Natural killer cell treated with Interleukin-12 subunit alpha and Interleukin-12 subunit beta and Interleukin-15 and Interleukin-18, amount 100 ng/mL, for 72 hours (primary cell): ENCODE data around the gene EID2. TPM values are rescaled to one million over a fixed set of nuclear protein-coding genes. Genes with fewer than 3 reads are reported as not detected.

Experiments used
- ATAC-seq, 2 donors: fragments of 150-1000 bp; cut with Tn5 transposase in 1 of 2; sonication (Bioruptor Pico), chemical (Tn5 transposase) in 1 of 2; 2 replicates each; pipeline ENCODE4 v1.10.0; 2021
- DNase-seq: peaks from one replicate; pipeline ENCODE4 v3.0.0; 2022; ENCODE audit warnings: low spot score
- H3K27ac Mint-ChIP-seq, 2 donors: 1 replicate in 1 of 2; 2 replicates in 1 of 2; pipeline ENCODE4 v1.8.0; 2022; ENCODE audit warnings: mixed read lengths in 2 of 2, mild to moderate bottlenecking in 1 of 2, moderate library complexity in 1 of 2
- H3K27me3 Mint-ChIP-seq, 2 donors: 1 replicate in 1 of 2; 2 replicates in 1 of 2; pipeline ENCODE4 v1.8.0; 2022; ENCODE audit warnings: mixed read lengths in 2 of 2
- H3K36me3 Mint-ChIP-seq: one replicate; pipeline ENCODE4 v1.8.0; 2022; ENCODE audit warnings: mixed read lengths
- H3K4me1 Mint-ChIP-seq, 2 donors: 1 replicate in 1 of 2; 2 replicates in 1 of 2; pipeline ENCODE4 v1.8.0; 2022; ENCODE audit warnings: low read depth in 2 of 2, mixed read lengths in 2 of 2, mild to moderate bottlenecking in 1 of 2
- H3K4me3 Mint-ChIP-seq: one replicate; pipeline ENCODE4 v1.8.0; 2022; ENCODE audit warnings: mixed read lengths
- H3K9me3 Mint-ChIP-seq: 2 replicates; pipeline ENCODE4 v1.8.0; 2022; ENCODE audit warnings: mixed read lengths
- total RNA-seq, 2 donors: library from RNA; stranded (reverse); gene quantifications; one replicate each; pipeline ENCODE4 v1.2.3, GENCODE V29; 2022

Gene EID2
- total RNA-seq, 2 donors from 2014 or later: 10.4 to 11.4 TPM

DNA sequence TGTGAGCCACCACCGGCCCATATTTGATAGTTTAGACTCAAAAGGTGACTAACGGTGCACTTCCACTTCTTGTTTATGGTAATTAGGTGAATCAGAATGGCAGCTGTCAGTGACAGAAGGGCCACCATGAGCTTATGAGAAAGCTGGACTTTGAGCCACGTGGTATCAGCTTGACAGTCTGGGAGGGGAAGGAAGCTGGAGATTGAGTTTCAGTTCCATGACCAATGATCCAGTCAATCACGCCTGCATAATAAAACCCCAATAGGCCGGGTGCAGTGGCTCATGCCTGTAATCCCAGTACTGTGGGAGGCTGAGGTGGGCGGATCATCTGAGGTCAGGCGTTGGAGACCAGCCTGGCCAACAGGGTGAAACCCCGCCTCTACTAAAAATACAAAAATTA is 15.5 kb downstream of the EID2 start:
- Mint-ChIP-seq H3K4me1 (peaks cover 0 to 5% of the 10 kb centered on the region in 2 donors), H3K9me3 (no peaks in the 10 kb centered on the region), H3K4me3 (no peak overlapping the region), H3K36me3 (no peaks in the 10 kb centered on the region), H3K27me3 (no peaks in the 10 kb centered on the region), H3K27ac (no peak overlapping the region)
- DNase-seq (no peak), ATAC-seq (no peak)

DNA sequence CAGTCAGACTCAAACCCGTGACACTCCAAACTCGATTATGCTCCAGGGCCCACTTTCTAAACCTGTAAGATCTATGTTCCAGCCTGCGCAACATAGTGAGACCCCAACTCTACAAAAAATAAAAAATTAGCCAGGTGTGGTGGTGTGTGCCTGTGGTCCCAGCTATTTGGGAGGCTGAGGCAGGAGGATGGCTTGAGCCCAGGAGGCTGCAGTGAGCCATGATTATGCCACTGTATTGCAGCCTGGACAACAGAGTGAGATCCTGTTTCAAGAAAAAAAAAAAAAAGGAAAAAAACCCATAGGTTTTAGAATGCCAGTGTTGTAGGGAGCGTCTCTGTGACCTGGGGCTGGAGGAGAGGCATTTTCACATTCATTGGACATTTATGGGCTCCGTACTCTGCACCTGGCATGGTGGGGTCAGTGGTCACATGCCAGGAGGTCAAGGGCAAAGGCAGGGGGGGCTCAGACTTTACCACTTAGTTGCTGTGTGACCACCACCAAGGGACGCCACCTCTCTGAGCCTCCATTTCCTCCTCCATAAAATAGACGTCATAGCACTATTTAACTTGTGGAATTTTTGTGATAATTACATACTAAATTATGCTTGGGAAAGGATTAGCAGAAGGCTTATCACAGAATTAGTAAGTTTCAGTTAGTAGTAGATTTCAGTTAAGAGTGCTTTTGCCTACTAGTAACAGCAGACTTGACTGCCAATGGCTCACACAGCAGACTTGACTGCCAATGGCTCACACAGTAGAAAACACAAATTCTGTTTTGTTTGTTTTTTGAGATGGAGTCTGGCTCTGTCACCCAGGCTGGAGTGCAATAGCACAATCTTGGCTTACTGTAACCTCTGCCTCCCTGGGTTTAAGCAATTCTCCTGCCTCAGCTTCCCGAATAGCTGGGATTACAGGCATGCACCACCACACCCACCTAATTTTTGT is 19.1 kb downstream of the EID2 start:
- Mint-ChIP-seq H3K4me3 (no peak overlapping the region), H3K27ac (no peak overlapping the region), H3K27me3 (peaks cover 16 to 20% of the 10 kb centered on the region in 2 donors), H3K4me1 (peaks cover 5 to 7% of the 10 kb centered on the region in 2 donors), H3K36me3 (peaks cover 12% of the 10 kb centered on the region), H3K9me3 (no peaks in the 10 kb centered on the region)
- no peak for DNase-seq
- no peak for ATAC-seq

DNA sequence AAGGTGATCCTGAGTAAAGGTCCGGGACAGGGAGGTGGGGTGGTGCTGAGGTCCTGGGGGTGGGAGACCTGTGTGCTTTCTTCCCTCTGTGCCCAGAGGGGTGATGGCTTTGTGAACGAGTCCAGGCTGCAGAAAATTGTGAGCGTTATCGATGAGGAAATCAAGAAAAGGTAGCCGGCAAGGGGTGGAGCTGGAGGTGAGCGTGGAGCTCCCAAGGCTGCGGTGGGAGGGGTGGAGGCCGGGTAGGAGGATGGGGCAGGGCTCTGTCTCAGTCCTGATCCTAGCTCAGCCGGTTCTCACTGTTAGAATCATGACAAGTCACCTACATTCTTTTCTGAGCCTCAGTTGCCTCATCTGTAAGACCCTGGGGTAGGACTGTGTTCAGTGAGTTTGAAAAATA is 21.0 kb downstream of the EID2 start:
- H3K27ac Mint-ChIP-seq: no peak overlapping the region
- DNase-seq: no peak
- H3K9me3 Mint-ChIP-seq: no peaks in the 10 kb centered on the region
- H3K4me3 Mint-ChIP-seq: no peak overlapping the region
- peaks cover 7 to 9% of the 10 kb centered on the region in 2 donors for H3K4me1 Mint-ChIP-seq
- no peak for ATAC-seq
- peaks cover 20% of the 10 kb centered on the region in 2 donors for H3K27me3 Mint-ChIP-seq
- peaks cover 12% of the 10 kb centered on the region for H3K36me3 Mint-ChIP-seq

DNA sequence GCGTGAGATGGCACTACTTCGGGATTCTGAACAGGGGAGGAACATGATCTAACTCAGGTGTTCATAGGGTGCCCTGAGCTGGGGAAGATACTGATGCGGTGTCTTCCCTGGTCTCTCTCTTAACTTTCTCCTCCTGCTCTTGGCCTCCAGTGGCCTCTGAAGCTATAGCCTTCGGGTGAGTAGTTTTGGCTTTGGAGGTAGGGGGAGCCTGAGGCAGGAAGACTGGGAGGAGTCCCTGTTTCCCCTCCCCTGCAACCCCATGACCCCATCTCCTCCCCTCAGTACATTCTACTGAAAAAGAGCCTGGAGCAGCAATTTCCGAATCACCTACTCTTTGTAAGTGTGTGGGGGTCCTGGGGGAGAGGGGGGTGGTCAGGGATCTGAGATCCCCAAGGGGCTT is 21.5 kb downstream of the EID2 start:
- ATAC-seq (no peak), DNase-seq (no peak)
- peaks cover 7 to 9% of the 10 kb centered on the region in 2 donors for H3K4me1 Mint-ChIP-seq
- H3K4me3 Mint-ChIP-seq: no peak overlapping the region
- peaks cover 12% of the 10 kb centered on the region for H3K36me3 Mint-ChIP-seq
- H3K9me3 Mint-ChIP-seq: no peaks in the 10 kb centered on the region
- peaks cover 20% of the 10 kb centered on the region in 2 donors for H3K27me3 Mint-ChIP-seq
- H3K27ac Mint-ChIP-seq: no peak overlapping the region

DNA sequence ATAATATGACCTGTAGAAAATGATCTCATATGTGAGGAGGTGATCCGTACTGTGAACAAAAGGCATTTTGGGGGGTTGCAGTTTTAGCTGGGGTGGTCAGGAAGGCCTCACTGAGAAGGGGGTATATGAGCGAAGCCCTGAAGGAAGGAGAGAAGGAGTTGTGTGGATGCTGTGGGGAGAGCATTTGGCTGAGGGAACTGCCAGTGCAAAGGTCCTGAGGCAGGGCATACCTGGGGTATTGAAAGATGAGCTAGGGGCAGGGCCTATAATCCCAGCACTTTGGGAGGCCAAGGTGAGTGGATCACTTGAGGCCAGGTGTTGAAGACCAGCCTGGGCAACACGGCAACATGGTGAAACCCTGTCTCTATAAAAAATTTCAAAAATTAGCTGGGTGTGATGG is 22.5 kb downstream of the EID2 start:
- Mint-ChIP-seq H3K4me3 (no peak overlapping the region), H3K27me3 (peaks cover 20 to 24% of the 10 kb centered on the region in 2 donors)
- no peak for DNase-seq

DNA sequence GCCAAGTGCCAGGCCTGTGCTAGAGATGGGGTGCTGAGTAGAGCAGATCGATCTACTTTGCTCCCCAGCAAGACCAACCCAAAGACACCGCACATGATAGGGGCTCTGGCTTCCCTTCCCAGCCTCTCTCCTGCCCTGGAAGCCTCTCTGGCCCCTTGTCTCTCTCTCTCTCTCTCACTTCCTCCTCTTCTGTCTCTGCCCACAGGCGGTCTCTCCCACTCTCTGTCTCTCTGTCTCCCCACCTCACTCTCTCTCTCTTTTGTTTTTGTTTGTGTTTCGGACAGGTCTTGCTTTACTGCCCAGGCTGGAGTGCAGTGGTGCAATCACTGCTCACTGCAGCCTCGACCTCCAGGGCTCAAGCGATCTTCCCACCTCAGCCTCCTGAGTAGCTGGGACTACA is 23.7 kb downstream of the EID2 start:
- Mint-ChIP-seq H3K4me3 (peak overlapping the region; percentile 54), H3K4me1 (peaks cover 7 to 9% of the 10 kb centered on the region in 2 donors), H3K9me3 (no peaks in the 10 kb centered on the region), H3K27me3 (peaks cover 20 to 24% of the 10 kb centered on the region in 2 donors), H3K27ac (no peak overlapping the region), H3K36me3 (peaks cover 12% of the 10 kb centered on the region)
- no peak for ATAC-seq
- no peak for DNase-seq

More for the DNA sequence above, 22.5 kb downstream of the EID2 start:
- Mint-ChIP-seq H3K9me3 (no peaks in the 10 kb centered on the region), H3K36me3 (peaks cover 12% of the 10 kb centered on the region), H3K4me1 (peaks cover 7 to 9% of the 10 kb centered on the region in 2 donors), H3K27ac (no peak overlapping the region)
- no peak for ATAC-seq

DNA sequence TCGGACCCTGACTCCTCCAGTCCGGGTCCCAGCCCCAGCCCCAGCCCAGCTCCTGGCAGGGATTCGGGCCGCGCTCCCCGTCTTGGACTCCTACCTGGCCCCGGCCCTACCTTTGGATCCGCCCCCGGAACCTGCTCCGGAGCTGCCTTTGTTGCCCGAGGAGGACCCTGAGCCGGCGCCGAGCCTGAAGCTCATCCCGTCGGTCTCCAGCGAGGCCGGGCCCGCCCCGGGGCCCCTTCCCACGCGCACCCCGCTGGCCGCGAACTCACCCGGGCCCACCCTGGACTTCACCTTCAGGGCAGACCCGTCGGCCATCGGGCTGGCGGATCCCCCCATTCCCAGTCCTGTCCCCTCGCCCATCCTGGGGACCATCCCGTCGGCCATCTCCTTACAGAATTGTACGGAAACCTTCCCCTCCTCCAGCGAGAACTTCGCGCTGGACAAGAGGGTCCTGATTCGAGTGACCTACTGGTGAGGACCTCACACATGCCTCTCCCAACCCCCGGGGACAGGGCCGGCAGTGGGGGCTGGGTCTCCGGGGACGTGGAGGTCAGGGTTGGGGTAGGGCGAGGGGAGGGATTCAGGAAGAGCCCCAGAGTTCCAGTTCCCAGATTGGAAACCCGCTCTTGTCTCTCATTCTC is 24.3 kb downstream of the EID2 start:
- H3K27me3 Mint-ChIP-seq: peaks cover 20 to 24% of the 10 kb centered on the region in 2 donors
- ATAC-seq (no peak), DNase-seq (no peak)
- peaks cover 12% of the 10 kb centered on the region for H3K36me3 Mint-ChIP-seq
- no peaks in the 10 kb centered on the region for H3K9me3 Mint-ChIP-seq
- no peak overlapping the region for H3K27ac Mint-ChIP-seq
- peaks cover 7 to 9% of the 10 kb centered on the region in 2 donors for H3K4me1 Mint-ChIP-seq
- peak overlapping the region; percentile 54 for H3K4me3 Mint-ChIP-seq

DNA sequence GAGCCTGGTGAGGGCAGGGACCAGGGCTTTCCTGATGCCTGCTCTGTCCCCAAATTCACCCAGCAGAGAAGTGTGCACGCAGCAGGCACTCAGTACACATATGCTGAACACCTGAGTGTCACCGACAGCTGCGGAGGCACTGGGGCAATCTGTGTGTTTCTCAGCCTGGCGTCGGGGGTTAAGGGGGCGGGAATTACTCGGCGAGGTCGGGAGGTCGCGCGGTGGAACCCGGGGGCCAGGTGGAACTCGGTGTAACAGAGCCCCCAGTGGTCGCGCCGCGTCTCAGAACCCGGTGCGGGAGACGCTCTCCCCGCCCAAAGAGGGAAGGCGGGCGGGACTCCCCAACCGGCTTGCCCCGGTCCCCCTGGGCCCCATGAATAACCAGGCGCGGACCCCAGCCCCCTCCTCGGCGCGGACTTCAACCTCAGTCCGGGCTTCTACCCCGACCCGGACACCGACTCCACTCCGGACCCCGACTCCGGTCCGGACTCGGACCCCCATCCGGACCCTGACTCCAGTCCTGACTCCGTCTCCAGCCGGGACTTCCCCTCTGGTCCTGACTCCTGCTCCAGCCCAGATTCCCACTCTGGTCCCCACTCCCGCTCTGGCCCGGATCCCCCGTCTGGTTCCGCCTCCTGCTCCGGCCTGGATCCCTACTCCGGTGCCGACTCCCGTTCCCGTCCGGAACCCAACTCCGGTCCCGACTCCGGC is 25.0 kb downstream of the EID2 start, which contains the start of gene SELENOV:
Gene SELENOV, plus strand, starts transcription at position 300 of the 711 bp plus-strand sequence. Its CDS starts 74 bp downstream, at position 374.
- H3K4me3 Mint-ChIP-seq: no peak within 1 kb of the TSS
- H3K27me3 Mint-ChIP-seq: peaks cover 20 to 24% of the 10 kb centered on the region in 2 donors
- no peaks in the 10 kb centered on the region for H3K9me3 Mint-ChIP-seq
- no peak within 1 kb of the TSS for H3K27ac Mint-ChIP-seq
- H3K36me3 Mint-ChIP-seq: peaks cover 12% of the 10 kb centered on the region
- peaks cover 7 to 9% of the 10 kb centered on the region in 2 donors for H3K4me1 Mint-ChIP-seq
- ATAC-seq (peak in 1 of 2 donors; percentile 34), DNase-seq (no peak)

DNA sequence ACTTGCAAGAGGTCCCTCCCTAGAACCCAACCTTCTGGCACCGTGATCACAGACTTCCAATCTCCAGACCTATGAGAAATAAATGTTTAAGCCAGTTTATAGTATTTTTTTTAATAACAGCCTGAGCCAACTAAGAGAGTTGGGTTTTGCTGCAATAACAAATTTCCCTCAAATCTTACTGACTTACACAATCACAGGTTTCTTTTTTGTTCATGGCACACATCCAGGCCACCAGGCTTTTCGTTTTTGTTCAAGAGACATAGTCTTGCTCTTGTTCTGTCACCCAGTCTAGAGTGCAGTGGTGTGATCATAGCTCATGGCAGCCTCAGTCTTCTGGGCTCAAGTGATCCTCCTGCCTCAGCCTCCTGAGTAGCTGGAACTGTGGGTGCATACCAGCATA is 27.0 kb downstream of the EID2 start:
- Mint-ChIP-seq H3K36me3 (peaks cover 12% of the 10 kb centered on the region), H3K27me3 (peaks cover 27 to 28% of the 10 kb centered on the region in 2 donors), H3K9me3 (no peaks in the 10 kb centered on the region), H3K4me1 (peaks cover 9 to 11% of the 10 kb centered on the region in 2 donors), H3K27ac (no peak overlapping the region), H3K4me3 (no peak overlapping the region)
- no peak for ATAC-seq
- no peak for DNase-seq

DNA sequence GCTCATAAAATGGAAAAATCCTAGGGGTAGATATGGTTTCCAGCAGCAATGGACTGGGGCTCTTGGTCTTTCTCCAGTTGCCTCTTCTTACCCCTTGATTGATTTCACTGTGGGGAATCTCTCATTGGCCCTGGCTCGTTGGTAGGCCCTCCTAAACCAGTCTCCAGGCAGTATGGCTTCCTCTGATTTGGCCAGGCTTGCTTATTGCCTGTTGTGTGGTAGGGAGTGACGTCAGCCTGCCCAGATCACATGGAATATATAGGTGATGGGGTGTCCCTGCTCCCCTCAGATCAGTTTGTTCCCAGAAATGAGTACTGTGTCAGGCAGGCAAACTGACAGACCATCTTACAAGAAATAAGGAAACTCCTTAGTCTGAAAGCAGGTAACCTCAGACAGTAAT is 30.7 kb downstream of the EID2 start:
- H3K27me3 Mint-ChIP-seq: peaks cover 33 to 34% of the 10 kb centered on the region in 2 donors

DNA sequence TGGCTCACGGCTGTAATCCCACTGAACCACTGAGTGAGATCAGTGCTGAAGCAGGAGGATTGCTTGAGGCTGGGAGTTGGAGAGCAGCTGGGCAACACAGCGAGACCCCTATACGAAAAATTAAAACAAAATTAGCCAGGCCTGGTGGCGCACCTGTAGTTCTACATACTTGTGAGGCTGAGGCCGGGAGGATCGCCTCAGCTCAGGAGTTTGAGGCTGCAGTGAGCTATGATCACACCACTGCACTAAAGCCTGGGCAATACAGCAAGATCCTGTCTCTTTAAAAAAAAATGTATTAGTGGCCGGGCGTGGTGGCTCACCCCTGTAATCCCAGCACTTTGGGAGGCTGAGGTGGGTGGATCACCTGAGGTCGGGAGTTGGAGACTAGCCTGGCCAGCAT is 31.3 kb downstream of the EID2 start:
- peaks cover 39 to 41% of the 10 kb centered on the region in 2 donors for H3K27me3 Mint-ChIP-seq
- ATAC-seq (no peak), DNase-seq (no peak)
- H3K36me3 Mint-ChIP-seq: peaks cover 4% of the 10 kb centered on the region
- peaks cover 16 to 17% of the 10 kb centered on the region in 2 donors for H3K4me1 Mint-ChIP-seq
- H3K4me3 Mint-ChIP-seq: no peak overlapping the region
- no peaks in the 10 kb centered on the region for H3K9me3 Mint-ChIP-seq
- no peak overlapping the region for H3K27ac Mint-ChIP-seq

More for the DNA sequence above, 30.7 kb downstream of the EID2 start:
- ATAC-seq (no peak), DNase-seq (no peak)
- H3K9me3 Mint-ChIP-seq: no peaks in the 10 kb centered on the region
- no peak overlapping the region for H3K27ac Mint-ChIP-seq
- H3K4me3 Mint-ChIP-seq: no peak overlapping the region
- peaks cover 13% of the 10 kb centered on the region in 2 donors for H3K4me1 Mint-ChIP-seq
- peaks cover 4% of the 10 kb centered on the region for H3K36me3 Mint-ChIP-seq

DNA sequence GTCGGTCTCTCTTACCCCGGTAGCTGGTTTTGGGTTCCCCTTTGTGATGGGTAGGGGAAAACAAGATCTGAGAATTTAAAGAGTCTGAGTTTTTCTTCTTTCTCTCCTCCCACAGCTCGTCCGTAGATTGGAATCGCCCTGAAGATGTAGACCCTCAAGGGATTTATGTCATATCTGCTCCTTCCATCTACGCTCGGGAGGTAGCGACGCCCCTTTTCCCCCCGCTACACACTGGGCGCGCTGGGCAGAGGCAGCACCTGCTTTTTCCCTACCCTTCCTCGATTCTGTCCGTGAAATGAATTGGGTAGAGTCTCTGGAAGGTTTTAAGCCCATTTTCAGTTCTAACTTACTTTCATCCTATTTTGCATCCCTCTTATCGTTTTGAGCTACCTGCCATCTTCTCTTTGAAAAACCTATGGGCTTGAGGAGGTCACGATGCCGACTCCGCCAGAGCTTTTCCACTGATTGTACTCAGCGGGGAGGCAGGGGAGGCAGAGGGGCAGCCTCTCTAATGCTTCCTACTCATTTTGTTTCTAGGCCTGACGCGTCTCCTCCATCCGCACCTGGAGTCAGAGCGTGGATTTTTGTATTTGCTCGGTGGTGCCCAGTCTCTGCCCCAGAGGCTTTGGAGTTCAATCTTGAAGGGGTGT is 32.1 kb downstream of the EID2 start:
- Mint-ChIP-seq H3K36me3 (peaks cover 4% of the 10 kb centered on the region), H3K27ac (no peak overlapping the region), H3K4me1 (peaks cover 23 to 24% of the 10 kb centered on the region in 2 donors), H3K4me3 (peak overlapping the region; percentile 52), H3K27me3 (peaks cover 41 to 43% of the 10 kb centered on the region in 2 donors), H3K9me3 (no peaks in the 10 kb centered on the region)
- no peak for ATAC-seq
- DNase-seq: no peak
